Transverse colon (tissue), 4 donors: ENCODE measurements around the gene MRPL32. TPM values are rescaled to one million over a fixed set of nuclear protein-coding genes. Genes with fewer than 3 reads are reported as not detected.

Source experiments
- DNase-seq: peaks from one replicate; pipeline ENCODE4 v3.0.0-alpha.2; 2019
- H3K27ac ChIP-seq, 4 donors: fragments of 200-600 bp; sonication (generic); 2 replicates each; pipeline ENCODE4 v1.5.1; 2016 to 2018; ENCODE audit warnings: inconsistent platforms in 4 of 4
- H3K27me3 ChIP-seq: fragments of 200-600 bp; sonication (generic); 2 replicates; pipeline ENCODE4 v1.5.1; 2017; ENCODE audit warnings: inconsistent platforms
- H3K36me3 ChIP-seq, 4 donors: fragments of 200-600 bp; sonication (generic); 2 replicates each; pipeline ENCODE4 v1.5.1; 2017 to 2019; ENCODE audit warnings: inconsistent platforms in 4 of 4
- H3K4me1 ChIP-seq, 4 donors: fragments of 200-600 bp; sonication (generic); 2 replicates each; pipeline ENCODE4 v1.5.1; 2017 to 2020; ENCODE audit warnings: inconsistent platforms in 4 of 4
- H3K4me3 ChIP-seq, 4 donors: fragments of 200-600 bp; sonication (generic); 1 replicate in 1 of 4; 2 replicates in 3 of 4; pipeline versions ENCODE4 v1.5.1 to v1.6.1; 2017 to 2019; ENCODE audit warnings: inconsistent platforms in 4 of 4
- H3K9me3 ChIP-seq, 2 donors: fragments of 200-600 bp; sonication (generic); 2 replicates each; pipeline ENCODE4 v1.5.1; 2017 to 2019; ENCODE audit warnings: inconsistent platforms in 2 of 2
- CTCF ChIP-seq, 5 experiments: fragments of 200-600 bp in 3 of 5; fragments of 450-650 bp in 2 of 5; sonication (generic) in 3 of 5; IDR thresholded peaks; 1 replicate in 2 of 5; 2 replicates in 3 of 5; pipeline ENCODE4 v1.5.1; 2016 to 2017; ENCODE audit warnings: antibody characterized with exemption in 5 of 5, inconsistent platforms in 3 of 5, mild to moderate bottlenecking in 2 of 5, moderate library complexity in 1 of 5
- EP300 ChIP-seq: sonication (generic); formaldehyde crosslinking; IDR thresholded peaks from one replicate; pipeline ENCODE4 v1.6.1; 2017; ENCODE audit warnings: antibody characterized with exemption, low read depth
- POLR2A ChIP-seq: fragments of 450-650 bp; IDR thresholded peaks from one replicate; pipeline ENCODE4 v1.6.1; 2016; ENCODE audit warnings: antibody characterized with exemption, mild to moderate bottlenecking, moderate library complexity
- POLR2AphosphoS5 ChIP-seq, 3 donors: sonication (generic); formaldehyde crosslinking; IDR thresholded peaks; one replicate each; pipeline ENCODE4 v1.6.1; 2016; ENCODE audit warnings: antibody characterized with exemption in 3 of 3
- WGBS, 2 donors: methylation state at CpG; one replicate each; pipeline ENCODE4 v1.1.5; 2018; ENCODE audit warnings: low coverage in 1 of 2; 5-methylcytosine and 5-hydroxymethylcytosine counted together
- in situ Hi-C, 4 donors: fragments of 200-750 bp; cut with MboI; loops; one replicate each; pipeline versions ENCODE4 v1.15.0 to v1.15.1; 2017; ENCODE audit warnings: low sequenced_read_pairs in 3 of 4, low pct_ligation_motif_present in 1 of 4, low pct_unique_long_range_greater_than_20kb in 1 of 4
- intact Hi-C: fragments of 100-400 bp; cut with DNase I; formaldehyde crosslinking; loops from one replicate; pipeline ENCODE4 v1.15.1; 2023; ENCODE audit warnings: low total_unique reads
- total RNA-seq, 4 donors: library from RNA; depleted of rRNA; stranded (reverse); fragments of >200 nt; gene quantifications; one replicate each; pipeline ENCODE4 v1.1.0, GENCODE V29; 2016

MRPL32 gene
- total RNA-seq, 4 donors from 2014 or later: 22.5 to 49.4 (median 36.4) TPM

GRCh38 chr7:42952328-42952727 lies 20.2 kb downstream of the MRPL32 start:
- Histone ChIP-seq H3K36me3 (no peaks in the 10 kb centered on the region), H3K9me3 (no peaks in the 10 kb centered on the region), H3K27me3 (no peaks in the 10 kb centered on the region), H3K4me3 (no peak overlapping the region), H3K4me1 (no peaks in the 10 kb centered on the region), H3K27ac (no peak overlapping the region)
- in situ Hi-C loops (loop anchor here in 1 of 4 donors (25.0 kb wide), 1 partner anchor 310 kb away; no protein-coding TSS in a partner anchor), intact Hi-C loops (no loop called here)
- DNase-seq: no peak
- WGBS, 2 donors: 50 to 64% methylated on average over 2 to 4 of the region's 4 CpGs
- TF ChIP-seq EP300 (no peak), POLR2A (no peak), CTCF (IDR thresholded peaks at IDR 0.05) (no peak), POLR2AphosphoS5 (IDR thresholded peaks at IDR 0.05) (no peak)

- intact Hi-C loops: no loop called here
- Histone ChIP-seq H3K36me3 (no peaks in the 10 kb centered on the region), H3K4me3 (no peak overlapping the region), H3K9me3 (no peaks in the 10 kb centered on the region), H3K4me1 (no peaks in the 10 kb centered on the region), H3K27me3 (no peaks in the 10 kb centered on the region), H3K27ac (no peak overlapping the region)
- in situ Hi-C loops: loop anchor here in 1 of 4 donors (25.0 kb wide), 1 partner anchor 308 kb away; no protein-coding TSS in a partner anchor
- WGBS, 2 donors: 78 to 91% methylated on average over 4 of the region's 4 CpGs
- TF ChIP-seq CTCF (IDR thresholded peaks at IDR 0.05): no peak
- DNase-seq: no peak
Measured at GRCh38 chr7:42953994-42954393, 21.8 kb downstream of the MRPL32 start.

GRCh38 chr7:42956062-42956461 lies 23.9 kb downstream of the MRPL32 start:
- TF ChIP-seq POLR2AphosphoS5 (IDR thresholded peaks at IDR 0.05) (no peak), POLR2A (no peak), EP300 (no peak)
- Histone ChIP-seq H3K27me3 (no peaks in the 10 kb centered on the region), H3K36me3 (no peaks in the 10 kb centered on the region), H3K4me3 (no peak overlapping the region), H3K27ac (no peak overlapping the region), H3K4me1 (no peaks in the 10 kb centered on the region), H3K9me3 (no peaks in the 10 kb centered on the region)
- DNase-seq: no peak
- in situ Hi-C loops (loop anchor here in 1 of 4 donors (25.0 kb wide), 1 partner anchor 306 kb away; no protein-coding TSS in a partner anchor), intact Hi-C loops (no loop called here)

- in situ Hi-C loops (loop anchor here in 1 of 4 donors (25.0 kb wide), 1 partner anchor 303 kb away; no protein-coding TSS in a partner anchor), intact Hi-C loops (no loop called here)
- no peaks in the 10 kb centered on the region for H3K27me3 ChIP-seq
- no peak overlapping the region for H3K27ac ChIP-seq
- no peak for DNase-seq
- TF ChIP-seq CTCF (IDR thresholded peaks at IDR 0.05) (no peak), EP300 (no peak), POLR2AphosphoS5 (IDR thresholded peaks at IDR 0.05) (no peak), POLR2A (no peak)
- no peaks in the 10 kb centered on the region for H3K9me3 ChIP-seq
- WGBS, 2 donors: 67 to 83% methylated on average over 1 to 2 of the region's 2 CpGs
- no peaks in the 10 kb centered on the region for H3K4me1 ChIP-seq
- no peaks in the 10 kb centered on the region for H3K36me3 ChIP-seq
- H3K4me3 ChIP-seq: no peak overlapping the region
Measured at GRCh38 chr7:42959549-42959948, 27.4 kb downstream of the MRPL32 start.

- H3K4me3 ChIP-seq: no peak overlapping the region
- H3K4me1 ChIP-seq: no peaks in the 10 kb centered on the region
- DNase-seq: no peak
- no peaks in the 10 kb centered on the region for H3K27me3 ChIP-seq
- intact Hi-C loops: loop anchor here (5.0 kb wide), 1 partner anchor 1078 kb away; no protein-coding TSS in a partner anchor
- H3K27ac ChIP-seq: no peak overlapping the region
- H3K36me3 ChIP-seq: no peaks in the 10 kb centered on the region
- no peaks in the 10 kb centered on the region for H3K9me3 ChIP-seq
- TF ChIP-seq POLR2AphosphoS5 (IDR thresholded peaks at IDR 0.05) (no peak), EP300 (no peak), POLR2A (no peak), CTCF (IDR thresholded peaks at IDR 0.05) (no peak)
- in situ Hi-C loops: loop anchor here in 1 of 4 donors (25.0 kb wide), 1 partner anchor 302 kb away; no protein-coding TSS in a partner anchor
- 59% methylated on average over 2 of the region's 2 CpGs; no CpG with 5 or more reads in 1 of the 2 donors for WGBS, 2 donors
Measured at GRCh38 chr7:42960762-42961161, 28.6 kb downstream of the MRPL32 start.
